GM18951 (cell line): ENCODE results near the gene FAM174B.
"Not testable (repeated sequence)": the region's sequence is repeated elsewhere in the genome, so short reads cannot be mapped to it uniquely, and the experiment has no call there.

Source experiments
- POLR2A ChIP-seq: IDR thresholded peaks from 4 replicates; pipeline ENCODE4 v1.6.1; 2011; ENCODE audit warnings: mild to moderate bottlenecking; ENCODE audit not compliant: insufficient read length, insufficient read depth; ENCODE audit errors: extremely low read depth
- in situ Hi-C: fragments of 300-500 bp; cut with MboI; formaldehyde crosslinking; loops from one replicate; pipeline ENCODE4 v1.12.0; 2022; ENCODE audit warnings: low sequenced_read_pairs, mixed read lengths, inconsistent platforms; ENCODE audit not compliant: unreplicated experiment

The FAM174B gene

DNA sequence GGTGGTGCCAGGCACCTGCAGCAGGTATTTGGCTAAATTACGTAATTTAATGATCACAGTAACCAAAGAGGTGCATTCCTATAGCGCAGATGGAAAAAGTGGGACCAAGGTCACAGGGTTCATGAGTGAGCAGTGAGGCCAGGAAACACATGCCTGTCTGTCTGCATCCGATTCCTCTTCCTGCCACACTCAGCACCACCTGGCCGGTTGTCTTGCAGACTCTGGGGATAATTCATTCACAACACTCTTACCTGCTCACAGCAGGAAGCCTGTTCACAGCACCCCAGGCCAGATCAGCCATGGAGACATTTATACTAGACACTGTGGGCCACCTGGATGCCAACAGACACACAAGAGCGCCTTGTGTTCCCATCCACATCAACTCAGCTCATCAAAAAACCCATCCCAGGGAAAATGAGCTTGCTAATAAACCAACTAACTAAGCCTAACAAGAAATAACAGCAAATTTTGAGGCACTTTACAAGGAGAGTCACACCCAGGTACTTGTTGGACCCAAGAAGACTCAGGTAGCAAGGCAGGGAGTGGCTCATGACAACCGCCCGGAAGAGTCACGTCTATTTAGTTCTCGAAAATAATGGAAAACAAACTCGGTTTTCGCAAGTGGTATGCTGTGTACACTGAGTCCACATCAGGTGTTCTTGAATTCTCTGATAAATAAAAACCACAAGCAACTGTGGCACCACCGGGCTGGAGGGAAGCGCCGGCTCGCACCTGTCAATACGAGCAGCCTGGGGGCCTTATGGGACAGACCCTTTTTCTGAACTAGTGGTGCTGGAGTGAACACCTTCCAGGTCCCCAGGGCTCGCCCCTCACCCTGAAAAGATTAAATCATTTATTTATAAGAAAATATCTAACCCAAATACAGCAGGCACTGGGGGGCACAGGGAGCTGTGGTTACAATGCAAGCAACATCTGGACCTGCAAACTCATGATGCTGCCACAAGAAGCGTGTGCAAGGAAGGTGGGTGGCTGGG, 40.5 kb downstream of the FAM174B start:
- no peak for TF ChIP-seq POLR2A

DNA sequence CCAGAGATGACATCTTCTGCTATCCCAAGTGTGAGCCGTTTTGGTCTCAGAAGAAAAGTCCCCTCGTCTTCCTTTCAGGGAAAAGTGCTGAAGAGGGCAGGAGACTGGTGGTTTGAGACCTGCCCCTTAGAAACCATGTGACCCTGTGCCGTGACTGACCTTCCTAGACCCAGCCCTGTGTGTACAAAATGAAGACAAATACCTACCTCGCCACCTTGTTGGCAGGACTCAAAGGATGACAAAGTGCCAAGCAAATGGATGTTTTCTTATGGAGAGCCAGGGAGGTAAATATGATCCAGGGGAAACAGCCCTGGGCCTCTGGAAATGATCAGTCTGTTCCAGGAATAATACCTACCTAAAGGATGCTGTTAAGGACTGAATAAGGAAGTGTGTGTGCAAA, 41.3 kb downstream of the FAM174B start:
- in situ Hi-C loops = no loop called here
- TF ChIP-seq POLR2A = no peak

More for the DNA sequence above, 40.5 kb downstream of the FAM174B start:
- in situ Hi-C loops = no loop called here

DNA sequence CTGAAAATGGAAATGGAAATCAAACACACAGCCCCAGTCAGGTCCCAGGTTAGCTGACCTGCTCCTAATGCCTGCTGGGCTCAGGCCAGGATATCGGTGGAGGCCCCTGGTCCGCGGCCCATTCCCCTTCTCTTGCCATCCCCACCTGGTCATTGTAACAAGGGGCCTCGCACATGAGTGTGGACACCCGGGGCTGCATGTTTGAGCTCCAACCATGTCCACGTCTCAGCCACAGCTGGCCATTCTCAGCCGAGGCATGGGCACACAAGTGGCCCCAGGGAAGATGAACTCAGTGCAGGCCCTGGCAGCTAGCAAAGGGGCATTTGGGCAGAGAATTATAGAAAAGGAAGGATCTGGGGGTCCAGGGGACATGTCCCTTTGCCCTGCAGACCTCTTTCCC, 41.7 kb downstream of the FAM174B start:
- in situ Hi-C loops = no loop called here
- TF ChIP-seq POLR2A = no peak

DNA sequence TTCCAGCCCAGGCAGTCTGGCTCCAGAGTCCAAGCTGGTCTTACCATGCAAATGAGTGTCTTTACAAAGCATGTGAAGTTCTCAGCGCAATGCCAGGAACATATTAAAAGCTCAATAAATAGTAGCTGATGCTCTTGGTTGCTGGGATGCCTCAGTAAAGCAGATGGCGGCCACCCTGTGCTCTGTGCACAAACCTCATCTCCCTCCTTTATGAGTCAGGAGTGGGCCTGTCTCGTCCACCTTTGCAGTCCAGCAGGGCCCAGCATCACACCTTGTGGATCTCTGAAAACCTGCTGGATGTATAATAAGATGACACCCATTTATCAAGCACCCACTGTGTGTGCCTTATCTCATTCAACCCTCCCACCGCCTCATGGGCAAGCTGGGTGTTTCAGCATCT, 42.7 kb downstream of the FAM174B start:
- TF ChIP-seq POLR2A = no peak
- in situ Hi-C loops = no loop called here

DNA sequence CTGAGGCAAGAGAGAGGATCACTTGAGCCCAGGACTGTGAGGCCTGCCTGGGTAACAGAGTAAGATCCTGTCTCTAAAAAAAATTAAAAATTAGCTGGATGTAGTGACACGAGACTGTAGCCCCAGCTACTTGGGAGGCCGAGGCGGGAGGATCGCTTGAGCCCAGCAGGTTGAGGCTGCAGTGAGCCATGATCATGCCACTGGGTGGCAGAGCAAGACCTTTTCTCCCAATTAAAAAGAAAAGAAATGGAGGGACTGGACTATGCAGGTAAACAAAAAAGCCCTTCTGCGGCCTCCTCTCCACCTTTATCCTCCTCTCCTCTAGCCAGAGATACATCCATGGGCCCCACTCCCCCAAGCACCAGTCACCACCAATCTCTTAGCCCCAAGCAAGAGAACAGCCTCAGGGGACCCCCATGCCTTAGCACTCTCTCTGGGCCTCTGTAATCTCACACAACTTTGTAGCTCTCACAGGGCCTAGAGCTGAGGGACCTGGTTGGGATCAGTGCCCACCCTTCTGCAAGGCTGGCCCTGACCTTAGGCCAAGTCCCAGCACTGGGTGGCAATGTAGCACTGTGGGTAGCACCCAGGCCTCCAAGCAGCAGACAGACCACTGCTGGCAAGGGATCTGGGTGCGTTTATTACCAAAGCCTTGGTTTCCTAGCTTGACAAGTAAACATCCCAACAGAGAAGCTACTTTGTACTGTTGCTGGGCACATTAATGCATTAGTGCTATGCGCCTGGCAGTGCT, 43.4 kb downstream of the FAM174B start:
- in situ Hi-C loops = no loop called here

DNA sequence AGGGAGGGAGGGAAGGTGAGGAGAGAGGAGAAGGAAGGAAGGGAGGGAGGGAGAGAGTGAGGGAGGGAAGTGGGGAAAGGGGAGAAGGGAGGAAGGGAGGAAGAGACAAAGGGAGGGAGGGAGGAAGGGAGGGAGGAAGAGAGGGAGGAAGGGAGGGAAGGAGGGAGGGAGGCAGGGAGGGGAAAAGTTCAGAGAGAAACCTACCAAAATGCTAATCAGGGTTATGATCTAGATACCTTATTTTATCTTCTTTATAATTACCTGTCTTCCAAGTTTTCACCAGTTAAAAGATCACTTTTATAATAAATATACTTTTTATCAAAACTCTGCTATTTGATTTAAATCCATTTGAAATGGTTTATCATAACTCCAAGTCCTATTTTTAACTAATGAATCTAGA, 44.4 kb downstream of the FAM174B start:
- TF ChIP-seq POLR2A = no peak
- in situ Hi-C loops = no loop called here

More for the DNA sequence above, 43.4 kb downstream of the FAM174B start:
- no peak for TF ChIP-seq POLR2A

DNA sequence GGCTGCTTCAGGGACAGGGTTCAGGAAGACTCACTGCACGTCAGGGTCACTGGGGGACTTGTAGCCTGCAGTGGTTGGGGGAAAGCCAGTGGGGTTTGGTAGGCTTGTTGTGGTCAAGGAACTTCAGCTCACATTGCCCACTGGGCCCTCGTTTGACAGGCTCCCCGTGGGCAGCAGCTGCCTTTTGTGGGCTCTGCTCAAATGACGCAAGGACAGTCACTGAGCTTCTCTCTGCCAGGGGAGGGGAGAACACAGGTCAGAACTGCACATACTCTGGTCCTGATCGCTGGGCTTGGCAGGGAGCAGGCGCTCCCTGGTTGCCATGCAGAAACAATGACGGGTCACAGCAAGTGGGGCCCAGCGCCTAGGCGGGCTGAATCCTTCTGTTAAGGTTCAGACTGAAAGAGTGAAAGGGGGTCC, 45.5 kb downstream of the FAM174B start:
- no peak for TF ChIP-seq POLR2A
- in situ Hi-C loops = no loop called here

DNA sequence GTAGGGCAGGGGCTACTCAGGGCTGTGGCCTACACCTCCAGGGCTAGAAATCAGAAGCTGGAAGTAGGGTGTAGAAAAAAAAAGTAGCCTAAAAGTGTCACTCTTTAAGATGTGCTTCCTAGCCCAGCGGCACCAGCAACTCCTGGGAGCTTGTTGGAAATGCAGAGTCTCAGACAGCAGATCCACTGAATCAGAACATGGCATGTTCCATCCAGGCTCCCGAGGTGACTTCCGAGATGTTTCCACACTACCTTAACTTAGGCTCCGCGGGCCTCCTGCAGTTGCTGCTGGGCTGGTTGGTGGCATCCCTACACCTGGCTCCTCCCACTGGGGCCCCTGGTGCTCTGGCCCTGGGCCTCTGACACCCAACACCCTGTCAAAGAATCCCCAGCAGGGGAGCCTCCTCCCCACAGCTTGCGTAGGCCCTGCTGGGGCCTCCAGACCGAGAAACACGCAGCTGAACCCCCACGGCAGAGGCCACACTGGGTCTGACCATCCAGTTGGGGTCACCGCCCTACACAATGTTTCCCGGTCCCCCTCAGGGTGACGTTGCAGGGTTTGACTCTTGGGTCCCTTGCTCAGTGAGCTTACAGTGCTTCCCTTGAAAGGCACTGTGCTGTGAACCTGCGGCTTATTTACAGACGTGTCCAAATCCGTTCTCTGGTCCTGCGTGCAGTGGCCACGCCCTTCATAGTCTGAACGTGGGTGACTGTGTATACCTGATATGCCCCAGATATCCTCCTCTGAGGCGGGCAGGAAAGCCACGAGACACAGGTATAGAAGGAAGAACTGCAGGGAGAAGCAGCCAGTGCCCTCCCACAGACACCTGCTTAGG, 46.5 kb downstream of the FAM174B start:
- TF ChIP-seq POLR2A = no peak
- in situ Hi-C loops = no loop called here

DNA sequence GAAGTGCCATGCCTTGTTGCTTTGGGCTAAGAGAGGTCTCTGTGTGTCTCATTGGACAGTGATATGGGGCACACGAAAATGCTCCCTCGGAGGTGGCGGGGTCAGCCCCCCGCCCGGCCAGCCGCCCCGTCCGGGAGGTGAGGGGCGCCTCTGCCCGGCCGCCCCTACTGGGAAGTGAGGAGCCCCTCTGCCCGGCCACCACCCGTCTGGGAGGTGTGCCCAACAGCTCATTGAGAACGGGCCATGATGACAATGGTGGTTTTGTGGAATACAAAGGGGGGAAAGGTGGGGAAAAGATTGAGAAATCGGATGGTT, 48.8 kb downstream of the FAM174B start:
- in situ Hi-C loops = not testable (repeated sequence)

DNA sequence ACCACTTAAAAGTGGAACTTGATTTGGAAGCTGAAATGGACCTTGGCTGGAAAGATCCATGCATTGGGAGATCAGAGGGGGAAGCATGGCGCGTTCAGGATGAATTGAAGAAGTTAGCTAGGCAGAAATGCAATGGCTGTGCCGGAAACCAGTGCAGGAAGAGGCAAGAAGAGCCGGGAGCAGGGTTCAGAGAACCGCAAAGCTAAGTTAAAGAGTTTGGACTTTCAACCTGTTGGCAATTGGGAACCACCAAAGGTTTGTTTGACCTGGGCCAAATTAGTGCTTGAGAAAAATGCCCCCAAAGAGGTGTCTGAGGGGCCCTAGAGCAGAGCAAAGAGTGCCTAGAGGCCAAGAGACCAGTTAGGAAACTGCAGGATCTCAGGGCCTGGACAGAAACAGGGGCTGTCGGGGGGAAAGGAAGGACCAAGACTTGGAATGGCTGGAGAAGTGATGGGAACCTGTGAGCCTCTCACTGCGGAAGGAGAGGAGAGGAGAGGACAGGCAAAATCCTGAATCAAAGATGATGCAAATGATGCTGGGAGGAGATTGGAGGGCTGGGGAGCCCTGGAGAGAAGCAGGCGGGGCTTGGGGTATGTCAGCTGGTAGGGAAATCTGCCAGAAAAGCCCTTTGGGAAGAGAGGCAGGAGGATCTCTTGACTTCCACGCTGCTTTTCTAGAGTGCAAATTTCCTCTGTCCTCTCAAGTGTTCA, 49.3 kb downstream of the FAM174B start:
- TF ChIP-seq POLR2A = no peak
- in situ Hi-C loops = no loop called here

DNA sequence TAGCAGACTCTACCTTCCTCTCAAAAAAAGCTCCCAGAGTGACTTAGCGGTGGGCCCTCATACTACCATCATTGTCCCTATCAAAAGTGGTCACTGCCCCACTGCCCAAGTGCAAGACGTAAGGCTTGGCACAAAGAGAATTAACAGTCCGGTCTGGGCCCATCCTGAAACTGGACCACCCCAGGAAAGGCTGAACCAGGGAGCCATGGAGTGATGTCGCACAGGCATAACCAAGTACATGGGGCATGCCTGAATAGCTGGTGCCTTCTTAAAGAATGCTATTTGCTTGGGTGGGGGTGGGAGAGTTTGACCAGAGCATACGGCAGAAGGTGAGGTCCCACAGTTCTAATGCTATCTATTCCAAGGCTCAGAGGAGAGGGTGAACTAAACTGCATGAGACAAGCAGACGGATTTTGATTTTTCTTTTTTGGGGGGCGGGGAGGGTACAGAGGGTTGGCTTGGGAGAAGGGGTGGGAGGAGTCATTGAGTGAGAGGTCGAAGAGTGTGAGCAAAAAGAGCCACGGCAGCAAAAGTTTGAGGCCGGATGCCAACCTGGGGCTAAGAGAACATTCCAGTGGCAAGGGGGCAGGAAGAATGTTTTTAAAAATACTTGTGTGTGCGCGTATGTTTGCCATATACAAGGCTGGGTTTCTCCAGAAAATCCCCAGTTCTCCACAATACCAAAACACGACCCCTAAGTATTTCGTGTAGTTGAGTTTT, 50.2 kb downstream of the FAM174B start:
- TF ChIP-seq POLR2A = no peak
- in situ Hi-C loops = no loop called here

DNA sequence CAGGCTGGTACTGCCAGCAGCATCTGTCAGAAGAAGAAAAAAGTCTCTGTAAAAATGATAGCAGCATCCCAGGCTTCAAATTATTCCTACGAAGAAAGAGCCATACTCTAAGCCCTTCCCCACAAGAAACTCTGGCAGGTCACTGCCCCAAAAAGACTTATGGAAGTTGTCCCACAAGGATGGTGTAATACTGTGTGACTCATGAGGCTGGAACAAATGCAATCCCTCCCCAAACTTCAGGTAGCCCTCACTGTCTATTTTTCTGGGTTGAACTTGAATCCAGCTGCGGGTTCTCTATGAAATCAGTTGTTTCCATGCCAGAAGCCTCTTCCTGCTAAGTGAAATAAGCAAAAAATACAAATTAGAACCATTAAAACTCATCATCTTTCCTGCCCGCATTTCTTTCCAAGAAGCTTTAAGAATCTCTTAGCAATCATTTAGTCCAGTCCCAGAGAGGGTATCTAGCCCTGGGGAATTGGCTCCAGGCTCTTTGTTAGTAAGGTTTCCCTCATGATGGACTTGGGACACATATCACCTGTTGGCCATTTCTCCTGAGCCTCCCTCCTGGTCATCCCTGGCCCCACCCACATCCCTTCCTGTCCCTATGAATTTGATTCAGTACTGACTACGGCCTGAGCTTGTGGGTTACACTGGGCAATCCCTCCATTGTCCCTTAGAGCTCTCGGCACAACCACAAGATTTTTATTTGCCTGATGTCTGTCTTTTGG, 51.7 kb downstream of the FAM174B start:
- TF ChIP-seq POLR2A = no peak
- in situ Hi-C loops = no loop called here

DNA sequence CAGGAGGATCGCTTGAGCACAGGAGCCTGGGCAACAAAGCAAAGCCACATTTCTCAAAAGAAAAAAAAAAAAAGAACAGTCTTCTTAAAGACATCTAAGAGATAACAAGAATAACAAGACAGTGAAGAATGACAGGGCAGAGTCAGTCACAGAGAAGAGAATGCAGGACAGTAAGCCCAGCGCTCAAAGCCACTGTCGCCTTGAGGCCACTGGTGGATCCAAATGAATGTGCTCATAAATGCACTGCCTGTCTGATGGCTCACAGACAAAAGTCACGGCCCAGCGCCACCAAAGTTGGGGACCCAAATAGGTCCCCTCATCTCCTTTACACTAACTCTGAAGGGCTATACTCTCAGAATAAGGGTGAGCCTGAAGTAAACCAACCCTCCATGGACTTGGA, 52.3 kb downstream of the FAM174B start:
- TF ChIP-seq POLR2A = no peak
- in situ Hi-C loops = no loop called here
